GM18498 (cell line): ENCODE data around the gene NLGN1.

Experiments
- ATAC-seq: cut with Tn5 transposase; IDR thresholded peaks from one replicate; pipeline ENCODE4 v1.9.1; 2021; ENCODE audit warnings: mild to moderate bottlenecking, moderate library complexity; ENCODE audit not compliant: unreplicated experiment

The NLGN1 gene

DNA sequence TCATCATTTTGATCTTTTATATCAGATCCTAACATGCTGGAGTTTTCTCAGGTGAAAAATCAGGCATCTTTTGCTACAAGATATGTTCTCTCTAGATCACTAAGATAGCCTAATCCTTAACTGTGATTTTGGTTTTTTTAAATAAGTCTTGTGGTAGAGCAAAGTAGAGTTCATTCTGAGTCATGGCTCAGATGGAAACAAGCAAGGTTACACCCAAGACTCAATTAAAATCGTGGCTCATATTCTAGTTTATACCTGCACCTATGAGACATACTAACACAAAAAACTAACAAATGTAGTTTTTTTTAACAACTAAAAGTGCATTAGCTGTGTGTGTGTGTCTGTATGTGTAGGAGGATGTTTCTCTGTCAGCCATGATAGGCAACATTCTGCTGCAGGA is 428.2 kb downstream of the NLGN1 start:
- ATAC-seq, result no peak

DNA sequence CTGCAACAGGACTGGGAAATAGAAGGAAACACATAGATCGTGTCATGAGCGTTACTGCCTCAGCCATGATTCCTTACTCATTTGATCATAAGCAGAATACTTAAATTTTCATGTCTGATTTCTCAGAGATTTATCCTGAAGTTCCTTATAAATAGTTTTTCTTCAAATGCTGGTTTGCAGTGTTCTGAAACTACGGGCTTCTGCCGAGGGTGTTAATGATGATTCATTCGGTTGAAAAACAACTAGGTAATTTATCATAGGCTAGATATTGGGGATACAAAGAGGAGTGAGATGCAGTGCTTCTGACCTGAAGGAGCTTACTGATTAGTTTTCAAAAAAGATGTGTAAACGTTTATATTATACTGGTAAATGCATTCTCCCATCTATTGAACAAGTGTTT is 428.9 kb downstream of the NLGN1 start:
- ATAC-seq, result no peak

DNA sequence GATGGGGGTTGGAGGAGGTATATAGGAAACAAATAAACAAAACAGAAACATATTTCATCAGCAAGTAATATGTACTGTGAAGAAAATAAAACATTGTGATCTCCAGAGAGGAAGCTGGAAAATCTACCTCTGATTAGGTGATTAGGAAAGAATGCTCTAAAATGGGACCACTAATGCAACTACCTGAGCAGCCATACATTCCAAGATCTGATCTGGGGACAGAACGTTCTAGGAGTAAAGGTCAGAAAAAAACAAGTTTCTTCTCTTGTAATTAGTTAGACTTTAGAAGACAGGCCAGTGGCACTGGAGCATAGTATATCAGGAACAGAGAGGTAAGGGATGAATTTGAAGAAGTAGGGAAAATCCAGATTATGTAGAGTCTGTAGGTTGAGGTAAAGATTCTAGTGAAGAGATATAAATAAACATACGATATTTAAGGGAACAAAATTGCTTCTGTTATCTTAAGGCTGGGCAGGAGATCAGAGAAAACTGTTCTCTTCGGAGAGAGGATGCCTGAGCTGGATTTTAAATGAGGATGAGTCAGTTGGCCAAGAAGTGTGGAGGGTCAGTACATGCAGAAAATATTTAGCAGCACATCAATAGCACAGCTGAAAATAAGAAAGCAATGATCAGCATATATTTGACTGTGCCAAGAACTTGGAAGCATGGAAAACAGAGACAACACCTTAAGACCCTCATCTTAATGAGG is 429.5 kb downstream of the NLGN1 start:
- ATAC-seq, result no peak

DNA sequence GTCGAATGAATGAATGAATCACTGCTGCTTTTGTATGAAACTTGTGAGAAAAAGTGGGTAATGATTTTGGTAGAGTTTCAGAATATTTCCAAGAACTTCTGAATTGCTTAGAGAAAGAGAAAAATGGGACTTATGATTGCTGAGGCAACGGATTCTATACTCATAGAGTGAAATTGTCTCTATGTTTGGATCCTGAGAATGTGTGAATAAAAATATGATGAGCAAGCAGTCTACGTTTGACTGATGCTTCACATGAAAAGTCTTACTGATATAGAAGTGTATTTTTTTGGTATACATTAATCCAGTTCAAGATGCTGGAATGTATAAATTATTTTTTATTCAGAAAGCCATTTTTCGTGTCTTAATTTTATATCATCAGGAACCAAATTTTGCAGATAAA is 441.1 kb downstream of the NLGN1 start:
- no peak for ATAC-seq

DNA sequence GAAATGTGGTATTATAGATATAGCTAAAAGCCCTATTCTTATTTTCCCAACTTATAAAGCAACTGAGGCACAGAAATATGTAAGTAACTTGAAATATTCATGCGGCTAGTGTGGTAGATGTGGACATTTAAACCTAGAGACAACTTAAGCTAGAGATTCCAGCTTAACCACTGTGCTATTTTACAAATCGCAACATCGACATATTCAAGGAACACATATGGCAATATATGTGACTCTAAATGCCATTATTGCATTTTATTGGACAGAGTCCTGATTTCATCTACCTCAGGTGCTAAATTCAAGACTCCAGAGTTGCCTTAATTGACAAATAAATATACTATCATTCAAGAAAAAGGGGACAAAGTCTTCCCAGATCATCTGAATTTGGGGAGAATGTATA is 442.3 kb downstream of the NLGN1 start:
- ATAC-seq, result no peak

DNA sequence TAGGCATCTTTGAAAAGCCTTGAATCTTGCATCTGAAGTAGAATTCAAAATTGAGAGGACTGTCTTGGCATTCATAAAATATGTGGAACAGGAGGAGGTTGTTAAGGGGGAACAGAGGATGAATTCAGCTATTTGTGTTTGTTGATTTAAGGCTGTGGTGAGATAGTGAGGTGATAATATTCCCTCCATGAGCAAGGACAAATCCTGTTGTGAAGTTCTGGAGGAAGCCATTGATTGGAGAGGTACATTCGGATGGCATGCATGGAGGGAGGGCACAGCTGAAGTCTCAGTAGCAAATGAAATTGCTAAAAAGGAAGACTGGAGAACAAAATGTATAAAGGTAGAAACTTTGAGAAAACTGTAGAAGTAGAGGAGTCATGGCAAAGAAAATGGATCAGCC is 443.8 kb downstream of the NLGN1 start:
- no peak for ATAC-seq

DNA sequence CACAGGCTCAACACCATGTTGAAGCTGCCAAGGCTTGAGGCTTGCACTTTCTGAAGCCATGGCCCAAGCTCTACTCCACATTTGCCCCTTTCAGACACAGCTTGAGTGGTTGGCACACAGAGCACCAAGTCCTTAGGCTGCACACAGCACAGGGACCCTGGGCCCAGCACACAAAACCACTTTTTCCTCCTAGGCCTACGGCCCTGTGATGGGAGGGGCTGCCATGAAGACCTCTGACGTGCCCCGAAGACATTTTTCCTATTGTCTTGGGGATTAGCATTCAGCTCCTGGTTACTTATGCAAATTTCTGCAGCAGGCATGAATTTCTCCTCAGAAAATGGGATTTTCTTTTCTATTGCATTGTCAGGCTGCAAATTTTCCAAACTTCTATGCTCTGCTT is 445.5 kb downstream of the NLGN1 start:
- ATAC-seq, result no peak

DNA sequence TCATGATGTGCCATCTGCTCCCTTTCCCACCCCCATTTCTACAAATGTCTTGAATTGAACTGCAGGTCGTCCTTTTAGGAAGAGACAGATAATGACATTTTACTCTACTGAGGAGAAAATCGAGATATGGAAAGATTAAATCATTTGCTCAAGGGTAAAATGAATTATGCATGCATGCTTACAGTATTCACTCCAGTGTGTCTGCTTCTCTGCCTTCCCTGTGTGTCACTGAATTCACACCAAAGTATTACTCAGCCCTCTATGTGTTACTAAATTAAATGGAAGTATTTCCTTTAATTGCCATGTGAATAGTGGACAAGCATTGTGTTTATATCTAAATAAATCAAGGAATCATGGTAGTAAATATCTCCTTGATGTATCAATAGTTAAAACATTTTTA is 449.0 kb downstream of the NLGN1 start:
- ATAC-seq, result no peak

DNA sequence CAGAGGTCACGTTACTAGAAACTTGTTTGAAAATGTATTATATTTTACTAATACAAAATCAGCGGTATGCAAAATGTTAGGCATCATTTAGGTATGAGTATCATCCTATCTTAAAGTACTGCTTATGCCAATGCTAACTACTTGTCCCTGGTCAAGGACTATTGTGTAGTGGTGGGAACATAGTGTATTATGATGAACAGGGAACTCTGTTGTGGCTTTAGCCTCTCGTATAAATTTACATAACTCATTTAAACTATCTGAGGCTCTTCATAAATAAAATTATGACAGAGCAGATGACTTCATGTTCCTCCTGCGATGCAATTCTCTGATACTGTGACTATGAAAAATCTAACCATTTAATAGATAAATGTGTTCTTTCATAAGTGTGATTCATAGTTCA is 451.9 kb downstream of the NLGN1 start:
- ATAC-seq, result no peak

DNA sequence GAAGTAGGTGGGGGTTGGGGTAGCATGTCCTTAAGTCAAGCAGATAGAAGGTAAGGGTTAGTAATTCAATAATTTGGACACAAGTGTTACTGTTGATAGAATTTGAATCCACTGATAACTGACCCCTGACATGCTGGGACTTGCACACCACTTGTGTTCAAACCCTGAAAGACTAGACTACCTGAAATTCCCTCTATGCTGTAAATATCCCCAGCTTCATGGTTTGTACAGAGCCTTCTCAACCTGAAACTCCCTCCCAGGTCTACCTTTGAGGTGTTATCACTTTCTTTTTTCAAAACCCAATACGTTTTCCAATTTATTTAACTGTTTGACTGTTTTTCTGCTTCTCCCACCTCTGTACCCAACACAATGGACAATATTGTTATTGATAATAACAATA is 459.6 kb downstream of the NLGN1 start:
- ATAC-seq, result no peak

DNA sequence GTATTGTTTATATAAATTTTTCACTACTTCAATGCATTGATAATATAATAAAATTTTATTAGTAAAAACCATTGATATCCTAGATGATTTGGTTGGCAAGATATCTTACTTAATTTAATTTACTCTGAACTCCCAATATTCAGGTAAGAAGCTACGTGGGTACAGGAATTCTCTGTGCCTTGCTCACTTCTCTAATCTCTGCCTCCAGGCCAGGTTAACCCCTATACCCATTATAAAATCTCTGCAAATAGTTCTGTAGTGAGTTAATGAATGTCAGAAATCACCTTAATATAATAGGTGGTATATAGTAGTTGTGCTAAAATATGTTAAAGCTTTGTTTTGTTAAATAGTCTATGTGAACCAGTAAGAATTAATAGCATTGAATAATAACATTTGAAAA is 465.2 kb downstream of the NLGN1 start:
- no peak for ATAC-seq

DNA sequence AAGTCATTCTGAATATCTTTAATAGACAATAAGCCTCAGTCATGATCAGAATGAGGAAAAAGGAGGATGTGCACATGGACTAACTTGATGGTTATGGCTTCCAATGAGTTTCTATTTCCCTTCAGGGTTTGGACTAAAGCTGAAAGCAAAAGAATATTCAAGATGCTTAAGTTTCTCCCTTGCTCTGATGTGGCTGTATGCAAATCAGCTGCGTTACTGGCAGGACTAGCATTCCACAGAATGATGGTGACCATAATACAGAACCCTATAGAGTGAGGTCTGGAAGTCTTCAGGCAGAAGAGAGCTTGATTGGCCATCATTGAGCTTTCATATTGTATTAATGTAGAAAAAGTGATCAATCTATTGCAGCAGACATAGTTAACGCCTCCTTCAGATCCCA is 466.0 kb downstream of the NLGN1 start:
- no peak for ATAC-seq

DNA sequence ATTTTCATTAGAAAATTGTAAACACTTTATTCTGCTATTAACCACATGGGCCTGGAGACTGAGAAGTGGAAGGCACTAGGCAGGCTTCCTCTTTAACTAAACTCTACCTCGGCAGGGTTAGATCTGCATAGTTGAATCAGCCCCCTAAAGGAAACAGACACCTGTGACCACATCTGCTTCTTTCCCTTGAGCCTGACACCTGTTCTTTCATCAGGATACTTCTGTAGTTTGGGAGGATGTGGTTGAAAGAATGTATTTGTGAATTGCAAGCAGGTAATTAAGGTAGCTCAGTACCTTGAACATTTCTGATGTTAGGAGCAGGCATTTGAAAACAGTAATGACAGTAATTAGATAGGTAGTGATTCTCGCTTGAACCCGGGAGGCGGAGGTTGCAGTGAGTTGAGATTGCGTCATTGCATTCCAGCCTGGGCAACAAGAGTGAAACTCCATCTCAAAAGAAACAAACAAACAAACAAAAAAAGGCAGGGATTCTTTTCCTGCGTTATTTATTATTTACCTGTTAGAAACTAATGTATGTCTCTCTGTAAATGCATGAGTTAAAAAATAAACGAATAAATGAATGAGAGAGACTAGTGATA is 468.5 kb downstream of the NLGN1 start:
- ATAC-seq, result no peak

DNA sequence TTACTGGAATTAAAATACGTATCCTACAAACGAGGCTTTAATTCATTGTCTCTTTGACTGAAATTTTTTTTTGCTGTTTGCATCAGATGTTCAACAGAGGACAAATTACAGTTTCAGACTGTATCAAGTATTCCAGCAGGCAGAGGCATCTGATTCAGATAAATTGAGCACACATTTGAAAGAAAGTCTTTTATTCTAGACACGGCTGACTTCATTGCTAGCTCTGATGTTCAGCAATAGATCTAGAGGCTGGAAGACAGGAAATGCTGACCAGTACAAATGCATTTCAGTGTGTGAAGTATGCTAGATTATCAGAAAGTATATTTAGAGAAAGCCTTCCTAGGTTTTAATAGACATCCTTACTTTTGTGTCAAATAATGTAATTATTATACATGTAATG is 472.2 kb downstream of the NLGN1 start:
- no peak for ATAC-seq

DNA sequence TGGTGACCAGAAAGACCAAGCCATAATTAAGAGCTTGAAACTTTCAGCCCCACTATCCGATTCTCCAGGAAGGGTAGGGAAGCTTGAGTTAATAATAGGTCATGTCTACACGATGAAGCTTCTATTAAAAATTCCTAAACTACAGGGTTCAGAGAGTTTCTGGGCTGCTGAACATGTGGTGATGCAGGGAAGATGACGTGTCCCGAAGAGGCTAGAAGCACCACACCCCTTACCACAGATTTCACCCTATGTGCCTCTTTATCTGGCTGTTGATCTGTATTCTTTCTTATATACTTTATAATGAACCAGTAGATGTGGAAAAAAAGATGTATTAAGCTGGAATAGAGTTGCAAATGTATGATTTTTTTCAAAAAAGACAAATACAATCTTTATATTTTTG is 473.4 kb downstream of the NLGN1 start:
- no peak for ATAC-seq

DNA sequence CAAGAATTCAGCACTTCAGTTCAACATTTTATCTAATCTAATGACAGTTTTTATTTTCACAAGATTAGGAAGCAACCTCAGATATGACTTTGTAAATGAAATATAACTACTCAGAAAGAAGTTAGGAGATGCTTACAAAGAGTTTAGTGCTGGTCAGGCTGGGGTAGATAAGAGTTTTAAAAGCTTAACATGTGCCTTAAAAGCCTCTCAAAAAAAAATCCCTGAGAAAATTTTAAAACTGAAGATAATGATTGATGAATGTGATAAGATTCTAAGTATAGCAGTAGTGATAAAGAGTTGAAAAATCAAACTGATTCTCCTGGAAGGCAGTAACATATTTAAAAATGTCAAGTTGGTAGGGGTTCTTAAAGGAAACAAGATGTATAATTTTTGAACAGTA is 478.2 kb downstream of the NLGN1 start:
- ATAC-seq, result no peak

DNA sequence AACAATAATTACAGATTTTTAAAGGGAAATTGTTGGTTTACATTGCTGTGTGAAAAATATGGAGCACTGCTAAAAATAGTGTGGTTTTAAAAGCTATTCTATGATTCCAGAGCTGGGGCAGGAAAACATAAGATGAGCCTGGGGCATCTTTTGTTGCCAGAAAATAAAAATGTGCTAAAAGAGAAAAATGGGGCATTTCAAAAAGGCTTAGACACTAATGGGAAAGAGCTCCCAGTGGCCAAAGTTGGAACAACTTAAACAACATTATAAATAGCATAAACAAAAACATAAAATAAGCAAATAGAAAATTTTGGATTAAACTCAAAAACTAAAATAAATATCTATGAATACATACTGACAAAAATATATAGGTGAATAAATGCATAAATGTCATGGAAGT is 478.9 kb downstream of the NLGN1 start:
- no peak for ATAC-seq

DNA sequence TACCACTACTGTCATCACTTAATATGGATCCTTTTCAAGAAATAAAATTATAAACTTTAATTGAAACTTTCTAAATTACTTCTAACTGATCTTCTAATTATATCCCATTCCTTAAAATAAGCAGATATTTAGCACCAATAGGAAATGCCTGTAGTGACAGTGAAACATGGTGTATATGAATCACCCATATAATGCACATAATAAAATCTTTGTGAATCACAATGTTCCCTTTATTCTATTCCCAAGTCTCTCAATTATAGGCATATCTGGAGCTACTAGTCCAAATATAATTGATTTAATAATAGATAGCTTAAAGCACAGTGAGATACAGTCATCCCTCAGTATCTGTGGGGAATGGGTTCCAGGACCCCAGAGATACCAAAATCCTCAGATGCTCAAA is 490.3 kb downstream of the NLGN1 start:
- ATAC-seq, result no peak

DNA sequence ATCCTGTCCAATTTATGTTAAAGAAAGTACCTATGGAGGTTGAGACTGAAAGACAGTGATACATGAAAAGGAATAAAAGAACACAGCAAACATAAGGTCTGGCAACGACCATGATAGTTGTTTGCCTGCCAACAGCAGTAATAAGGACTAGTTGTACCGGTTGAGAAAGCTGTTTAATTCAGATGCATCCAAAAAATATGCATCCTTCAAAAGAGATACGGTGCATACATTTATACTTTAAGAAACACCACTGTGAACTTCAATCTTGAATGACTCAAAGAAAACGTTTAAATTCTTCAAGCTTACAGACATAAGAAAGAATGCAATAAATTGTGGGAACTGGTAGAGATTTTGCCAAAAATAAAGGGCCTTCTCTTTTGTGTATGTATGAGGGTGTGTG is 492.1 kb downstream of the NLGN1 start:
- no peak for ATAC-seq

DNA sequence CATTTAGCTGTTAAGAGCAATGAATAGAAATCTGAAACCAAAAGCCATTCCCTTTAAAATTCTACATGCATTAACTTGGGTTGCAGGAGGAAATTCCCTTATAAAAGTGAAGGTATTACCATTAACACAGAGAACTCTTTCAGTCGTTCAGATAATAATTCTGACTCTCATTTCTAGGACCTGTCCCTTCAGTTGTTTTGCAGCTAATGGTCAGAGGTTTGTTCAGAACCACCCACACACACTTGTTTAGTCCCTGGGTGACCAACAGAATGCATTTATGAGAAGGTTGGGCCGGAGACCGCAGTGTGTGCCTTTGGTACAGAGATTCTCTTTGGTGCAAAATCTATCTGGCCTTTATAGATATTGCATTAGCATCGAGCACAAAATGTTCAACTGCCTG is 492.5 kb downstream of the NLGN1 start:
- no peak for ATAC-seq

DNA sequence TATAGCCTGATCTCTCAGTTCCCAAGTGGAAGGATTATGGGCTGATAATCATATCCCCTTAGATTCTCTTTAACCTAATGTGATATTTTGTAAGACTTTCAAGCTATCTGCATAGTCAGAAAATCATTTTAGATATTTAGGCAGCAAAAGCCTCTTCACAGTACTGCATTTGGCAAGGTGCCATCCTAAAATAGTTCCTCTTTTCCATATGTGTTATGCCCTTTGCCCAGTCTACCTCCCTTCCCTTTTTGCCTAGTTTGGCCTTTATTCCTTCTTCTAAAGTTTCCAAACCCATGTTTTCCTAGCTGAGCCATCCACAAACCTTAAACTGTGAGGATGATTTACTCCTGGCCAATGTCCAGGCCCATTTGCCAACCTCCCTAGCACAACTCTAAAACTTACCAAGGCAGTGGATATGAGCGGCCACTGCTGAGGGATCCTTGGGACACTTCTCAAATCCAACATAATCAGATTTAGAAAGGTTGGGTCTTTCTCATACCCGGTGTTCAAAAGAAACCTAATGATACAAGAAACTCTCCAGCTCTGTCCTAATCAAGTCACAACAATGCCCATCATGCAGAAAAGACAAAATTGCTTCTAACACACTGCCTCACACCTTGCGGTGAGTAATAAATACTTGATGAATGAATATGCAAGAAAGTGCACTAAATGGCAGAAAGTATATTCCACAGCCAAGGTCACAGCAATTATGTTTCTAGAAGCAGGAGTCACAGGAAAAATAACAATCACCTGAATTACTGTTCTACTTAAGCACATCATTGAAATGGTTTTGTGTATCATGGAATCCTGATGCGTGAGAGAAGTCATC is 493.9 kb downstream of the NLGN1 start:
- ATAC-seq, result no peak

DNA sequence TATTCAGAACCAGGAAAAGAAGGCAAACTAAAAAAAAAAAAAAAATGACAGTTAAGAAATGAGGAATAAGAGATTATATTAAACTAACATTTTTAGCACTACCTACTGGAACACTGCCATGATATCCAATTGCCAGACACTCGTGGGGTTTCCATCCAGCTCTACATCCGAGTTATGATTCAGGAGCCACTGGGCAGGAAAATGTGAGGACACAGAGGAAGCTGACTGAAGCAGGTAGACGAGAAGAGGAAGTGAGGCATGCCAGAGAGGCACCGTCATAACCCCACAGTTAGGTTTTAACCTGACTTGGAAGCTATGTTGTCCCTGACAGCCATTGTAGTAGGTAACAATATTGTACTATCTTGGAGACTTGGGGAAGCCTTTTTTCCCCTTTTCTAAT is 495.0 kb downstream of the NLGN1 start:
- no peak for ATAC-seq
